ENCODE data around the gene TUBA3E. TPM values are rescaled to one million over a fixed set of nuclear protein-coding genes. Genes with fewer than 3 reads are reported as not detected.
"Not testable (repeated sequence)": the region's sequence is repeated elsewhere in the genome, so short reads cannot be mapped to it uniquely, and the experiment has no call there.

The TUBA3E gene
- total RNA-seq, 1 experiment from 2014 or later = not detected

DNA sequence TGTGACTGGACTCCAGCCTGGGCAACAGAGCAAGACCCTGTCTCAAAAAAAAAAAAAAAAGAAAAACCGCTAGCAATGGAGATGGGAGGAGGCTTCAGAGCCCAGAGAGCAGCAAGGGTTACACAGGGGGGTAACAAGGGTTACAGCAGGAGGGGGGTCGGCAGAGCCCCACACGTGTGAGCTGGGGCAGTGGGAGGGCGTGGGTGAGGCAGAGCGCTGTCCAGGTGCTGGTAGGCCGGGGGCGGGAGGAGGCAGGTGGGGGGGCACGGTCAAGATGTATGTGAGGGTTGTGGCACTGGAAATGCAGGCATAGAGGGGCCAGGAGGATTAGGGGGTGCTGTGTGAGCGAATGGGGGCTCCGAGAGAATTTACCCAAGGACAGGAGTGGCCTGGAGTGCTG lies 12.8 kb downstream of the TUBA3E start:
- Histone ChIP-seq H3K4me3 (ENCODE audit: insufficient read depth, low read depth, low read length) (no peak overlapping the region), H3K36me3 (replicated peaks; ENCODE audit: control insufficient read depth, insufficient read depth, low read length) (no peaks in the 10 kb centered on the region), H3K27me3 (ENCODE audit: control insufficient read depth, insufficient read depth, low read length) (no peaks in the 10 kb centered on the region)
- no peak for DNase-seq

DNA sequence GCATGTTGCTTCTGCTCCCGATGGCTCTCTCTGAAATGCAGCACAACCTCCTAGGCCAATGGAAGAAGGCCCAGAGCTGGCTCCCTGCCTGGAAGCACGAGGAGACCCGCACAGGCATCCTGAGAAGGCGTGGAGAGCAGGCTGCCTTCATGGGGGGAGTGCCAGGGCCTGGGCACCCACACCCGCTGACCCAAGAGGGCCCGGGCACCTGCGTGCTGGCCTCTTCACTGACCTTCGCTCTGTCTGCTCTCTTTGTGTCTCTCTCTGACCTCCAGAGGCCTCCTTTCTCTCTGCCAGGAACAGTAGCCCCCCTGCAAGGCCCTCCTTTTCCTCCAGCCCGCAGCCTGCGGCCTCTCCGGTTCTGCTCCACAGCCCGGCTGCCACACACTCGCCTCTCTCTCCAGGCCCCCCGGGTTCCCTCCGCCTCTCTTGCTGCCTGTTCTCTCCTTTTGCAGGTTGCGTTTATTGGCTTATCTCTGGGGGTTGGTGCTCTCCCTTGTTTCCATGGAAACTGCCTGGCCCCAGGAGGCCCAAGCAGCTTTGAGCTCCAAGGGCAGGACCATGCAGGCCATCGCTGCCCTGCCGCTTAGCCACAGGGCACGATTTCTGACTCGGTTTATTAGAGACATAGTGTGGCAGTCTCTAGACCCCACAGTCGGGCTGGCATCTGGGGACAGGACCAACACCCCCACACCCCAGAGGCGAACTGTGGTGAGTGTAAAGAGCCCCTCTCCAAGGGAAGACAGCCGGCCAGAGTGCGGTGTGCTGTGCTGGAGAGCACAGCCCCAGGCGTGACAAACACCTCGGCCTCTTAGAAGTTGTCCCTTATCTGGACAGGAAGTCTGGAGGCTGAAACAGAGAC lies 14.5 kb downstream of the TUBA3E start:
- H3K27me3 ChIP-seq (ENCODE audit: control insufficient read depth, insufficient read depth, low read length) = no peaks in the 10 kb centered on the region
- H3K36me3 ChIP-seq (replicated peaks; ENCODE audit: control insufficient read depth, insufficient read depth, low read length) = no peaks in the 10 kb centered on the region
- H3K4me3 ChIP-seq (ENCODE audit: insufficient read depth, low read depth, low read length) = no peak overlapping the region
- DNase-seq = no peak

DNA sequence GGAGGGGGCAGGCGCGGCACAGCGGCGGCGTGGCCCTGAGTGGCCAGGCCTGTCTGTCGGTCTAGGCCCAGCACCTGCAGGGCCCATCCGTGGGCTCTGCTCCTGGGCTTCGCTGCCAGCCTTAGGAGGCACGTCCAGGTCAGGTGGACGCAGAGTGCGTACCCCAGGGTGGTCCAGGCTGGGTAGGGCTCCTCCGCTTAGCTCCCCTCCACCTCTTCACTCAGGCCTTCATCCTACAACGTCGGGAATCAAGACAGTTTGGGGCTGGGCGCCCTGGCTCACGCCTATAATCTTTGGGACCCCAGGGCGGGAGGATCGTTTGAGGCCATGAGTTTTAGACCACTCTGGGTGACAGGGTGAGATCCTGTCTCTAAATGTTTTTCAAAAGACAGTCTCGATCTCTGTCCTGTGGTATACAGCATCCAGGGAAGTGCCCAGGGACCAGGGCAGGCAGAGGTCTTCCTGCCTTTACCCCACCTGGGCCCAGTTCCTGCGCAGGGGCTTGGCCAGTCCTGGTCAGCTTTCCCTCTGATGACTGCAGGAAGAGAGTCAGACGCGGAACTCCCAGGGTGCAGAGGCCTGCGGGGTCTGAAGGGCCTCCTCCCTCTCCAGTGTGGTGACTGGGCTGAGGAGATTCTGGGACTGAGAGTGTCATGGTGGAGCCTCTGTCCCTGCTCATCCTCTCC lies 15.3 kb downstream of the TUBA3E start:
- not testable (repeated sequence) for DNase-seq; H3K27me3 ChIP-seq (ENCODE audit: control insufficient read depth, insufficient read depth, low read length); H3K36me3 ChIP-seq (replicated peaks; ENCODE audit: control insufficient read depth, insufficient read depth, low read length)
- peak overlapping the region; percentile 46 for H3K4me3 ChIP-seq (ENCODE audit: insufficient read depth, low read depth, low read length)

DNA sequence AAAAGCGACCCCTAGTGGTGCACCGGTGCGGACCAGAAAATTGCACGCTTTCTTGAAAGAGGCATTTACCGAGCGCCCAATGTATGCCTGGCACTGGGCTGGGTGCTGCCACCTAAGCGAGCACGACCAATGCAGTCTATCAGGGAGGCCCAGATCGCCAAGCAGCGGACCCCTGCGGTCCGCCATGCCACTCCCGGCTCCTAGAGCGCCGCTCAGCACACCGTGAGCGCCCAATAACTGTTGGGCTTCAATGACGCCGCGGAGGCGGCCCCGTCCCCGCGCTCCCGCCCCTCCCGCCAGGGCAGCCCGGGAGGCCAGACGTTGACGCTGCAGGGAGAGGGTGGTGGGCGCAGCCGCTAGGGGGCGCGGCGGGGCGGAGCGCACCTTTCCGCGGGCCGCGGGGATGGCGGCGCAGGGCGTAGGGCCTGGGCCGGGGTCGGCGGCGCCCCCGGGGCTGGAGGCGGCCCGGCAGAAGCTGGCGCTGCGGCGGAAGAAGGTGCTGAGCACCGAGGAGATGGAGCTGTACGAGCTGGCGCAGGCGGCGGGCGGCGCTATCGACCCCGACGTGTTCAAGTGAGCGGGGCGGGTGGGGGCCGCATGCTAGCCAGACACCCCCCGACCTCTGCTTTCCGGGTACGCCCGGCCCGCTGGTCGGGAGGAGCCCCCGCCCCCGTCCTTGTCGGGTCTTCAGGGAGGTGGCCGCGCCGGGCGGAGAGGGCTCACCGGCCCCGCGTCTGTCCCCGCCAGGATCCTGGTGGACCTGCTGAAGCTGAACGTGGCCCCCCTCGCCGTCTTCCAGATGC lies 16.2 kb downstream of the TUBA3E start, which contains the start of gene MZT2B:
MZT2B (plus strand) TSS at position 383 of the 803 bp plus-strand sequence; CDS start at position 404, 21 bp downstream.
- not testable (repeated sequence) for H3K36me3 ChIP-seq (replicated peaks; ENCODE audit: control insufficient read depth, insufficient read depth, low read length); H3K27me3 ChIP-seq (ENCODE audit: control insufficient read depth, insufficient read depth, low read length)
- DNase-seq = peak; percentile 97
- H3K4me3 ChIP-seq (ENCODE audit: insufficient read depth, low read depth, low read length) = peak within 1 kb of the TSS; percentile 95

DNA sequence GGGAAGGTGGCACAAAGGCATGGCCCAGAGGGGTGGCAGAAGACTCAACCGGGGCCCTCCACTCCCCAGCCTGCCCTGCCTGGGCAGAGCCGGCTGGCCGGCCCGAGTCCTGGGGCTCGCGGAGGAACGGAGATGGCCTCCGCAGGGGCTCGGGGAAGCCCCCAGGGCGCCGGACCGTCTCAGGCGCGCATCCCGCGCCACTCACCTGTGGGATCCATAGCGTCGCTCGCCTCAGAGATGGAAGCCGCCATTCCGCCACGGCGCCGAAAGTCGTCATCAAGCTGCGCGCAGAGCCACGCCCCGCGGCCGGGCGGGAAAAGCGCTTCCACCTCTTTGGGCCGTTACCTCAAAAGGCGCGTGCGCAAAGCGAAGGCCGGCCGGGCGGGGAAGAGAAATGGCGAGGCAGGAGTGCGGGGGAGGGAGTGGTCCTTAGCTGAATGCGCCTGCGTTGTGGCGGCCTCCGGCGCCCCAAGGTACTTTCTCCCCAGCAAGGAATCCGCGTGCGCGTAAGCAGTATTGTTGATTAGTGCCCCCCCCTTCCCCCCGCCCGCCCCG lies 16.8 kb downstream of the TUBA3E start, which contains the start of gene SMPD4:
SMPD4 (minus strand) TSS at position 278 of the 555 bp plus-strand sequence. CDS start 5,010 bp downstream, outside the sequence.
- Histone ChIP-seq H3K36me3 (replicated peaks; ENCODE audit: control insufficient read depth, insufficient read depth, low read length) (no peaks in the 10 kb centered on the region; the same call in 1 of the 2 replicates), H3K27me3 (ENCODE audit: control insufficient read depth, insufficient read depth, low read length) (no peaks in the 10 kb centered on the region), H3K4me3 (ENCODE audit: insufficient read depth, low read depth, low read length) (peak within 1 kb of the TSS; percentile 95)
- DNase-seq = peak; percentile 95

DNA sequence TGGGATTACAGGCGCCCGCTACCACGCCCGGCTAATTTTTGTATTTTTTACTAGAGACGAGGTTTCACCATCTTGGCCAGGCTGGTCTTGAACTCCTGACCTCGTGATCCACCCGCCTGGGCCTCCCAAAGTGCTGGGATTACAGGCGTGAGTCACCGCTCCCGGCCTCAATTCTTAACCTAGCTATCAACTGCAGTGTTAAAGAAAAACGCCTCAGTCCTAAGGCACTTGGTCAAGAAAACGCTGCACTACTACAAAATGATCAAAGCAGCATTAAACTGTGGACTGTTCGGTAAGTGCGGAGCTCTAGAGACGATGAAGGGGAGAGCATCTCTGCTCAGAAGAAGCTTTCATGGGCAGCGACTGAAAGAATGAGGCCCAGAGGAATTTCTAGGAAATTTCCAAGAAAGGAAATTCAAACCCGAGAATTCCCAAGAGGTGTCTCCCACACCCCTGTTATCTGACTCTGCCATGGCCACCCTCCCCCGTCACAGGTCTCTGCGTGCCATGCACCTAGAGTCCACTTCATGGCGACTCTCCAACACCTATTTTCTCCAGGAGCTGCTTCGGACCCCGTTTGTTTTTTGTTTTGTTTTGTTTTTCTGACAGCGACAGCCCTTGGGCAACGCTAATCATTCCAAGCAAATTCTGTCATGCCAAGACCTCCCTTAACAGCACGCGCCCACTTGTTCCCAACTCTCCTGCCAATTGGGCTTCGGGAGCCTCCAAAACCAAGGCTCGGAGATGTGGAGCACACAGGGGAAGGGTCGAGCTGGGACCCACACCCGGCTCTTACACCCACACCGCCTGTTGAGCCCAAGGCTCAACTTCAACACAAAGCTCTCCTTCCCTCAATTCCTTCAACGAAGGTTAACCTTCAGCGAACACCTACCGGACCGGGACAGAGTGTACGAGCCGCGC lies 17.6 kb downstream of the TUBA3E start:
- DNase-seq = peak; percentile 22
- peak overlapping the region; percentile 95 for H3K4me3 ChIP-seq (ENCODE audit: insufficient read depth, low read depth, low read length)
- not testable (repeated sequence) for H3K27me3 ChIP-seq (ENCODE audit: control insufficient read depth, insufficient read depth, low read length); H3K36me3 ChIP-seq (replicated peaks; ENCODE audit: control insufficient read depth, insufficient read depth, low read length)

DNA sequence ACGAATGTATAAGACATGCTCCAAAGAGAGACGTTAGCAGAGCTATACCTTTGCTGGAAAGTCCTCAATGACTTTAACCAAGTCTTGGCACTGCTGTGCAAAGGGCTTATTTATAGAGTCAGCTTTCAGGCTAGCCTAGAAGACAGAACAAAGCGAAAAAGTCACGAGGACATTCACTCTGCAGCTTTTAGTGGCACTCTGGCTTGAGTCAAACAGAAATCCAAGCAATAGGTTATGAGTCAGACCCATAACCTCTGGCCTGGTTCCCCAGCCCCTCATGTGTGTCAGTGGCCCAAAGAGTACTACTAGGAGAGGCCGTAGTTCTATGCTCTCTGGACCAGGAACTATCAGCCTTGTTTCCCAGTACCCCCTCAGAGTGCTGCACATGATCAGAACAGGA lies 23.4 kb downstream of the TUBA3E start:
- peaks cover 13% of the 10 kb centered on the region for H3K36me3 ChIP-seq (replicated peaks; ENCODE audit: control insufficient read depth, insufficient read depth, low read length)
- not testable (repeated sequence) for DNase-seq; H3K4me3 ChIP-seq (ENCODE audit: insufficient read depth, low read depth, low read length); H3K27me3 ChIP-seq (ENCODE audit: control insufficient read depth, insufficient read depth, low read length)

GRCh38 chr2:130169896-130170295 lies 28.3 kb downstream of the TUBA3E start:
- H3K36me3 ChIP-seq (replicated peaks; ENCODE audit: control insufficient read depth, insufficient read depth, low read length) = peaks cover 24% of the 10 kb centered on the region
- no peak for DNase-seq
- H3K4me3 ChIP-seq (ENCODE audit: insufficient read depth, low read depth, low read length) = no peak overlapping the region
- H3K27me3 ChIP-seq (ENCODE audit: control insufficient read depth, insufficient read depth, low read length) = no peaks in the 10 kb centered on the region

DNA sequence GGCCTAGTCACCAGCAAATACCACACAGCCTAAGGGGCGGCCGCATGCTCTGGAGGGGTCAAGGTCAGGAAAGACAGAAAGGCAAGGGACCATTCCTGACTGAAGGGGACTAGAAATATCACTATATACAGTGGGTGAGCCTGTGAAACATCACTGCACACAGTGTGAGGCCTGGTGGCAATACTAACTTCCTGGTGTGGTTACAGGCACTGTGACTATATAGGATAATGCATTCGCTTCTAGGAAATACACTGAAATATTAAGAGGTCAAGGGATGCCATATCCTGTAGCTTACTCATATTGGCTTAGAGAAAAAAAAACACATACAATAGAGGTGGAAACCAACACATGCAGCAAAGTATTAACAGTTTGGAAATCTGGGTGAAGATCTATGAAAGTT lies 29.1 kb downstream of the TUBA3E start:
- not testable (repeated sequence) for H3K4me3 ChIP-seq (ENCODE audit: insufficient read depth, low read depth, low read length); DNase-seq; H3K27me3 ChIP-seq (ENCODE audit: control insufficient read depth, insufficient read depth, low read length)
- peaks cover 23% of the 10 kb centered on the region for H3K36me3 ChIP-seq (replicated peaks; ENCODE audit: control insufficient read depth, insufficient read depth, low read length)

- H3K27me3 ChIP-seq (ENCODE audit: control insufficient read depth, insufficient read depth, low read length); DNase-seq; H3K4me3 ChIP-seq (ENCODE audit: insufficient read depth, low read depth, low read length): not testable (repeated sequence)
- H3K36me3 ChIP-seq (replicated peaks; ENCODE audit: control insufficient read depth, insufficient read depth, low read length) = peaks cover 21% of the 10 kb centered on the region
These were observed 31.6 kb downstream of the TUBA3E start for GRCh38 chr2:130166611-130167010.

GRCh38 chr2:130165293-130166016 lies 32.8 kb downstream of the TUBA3E start:
- Histone ChIP-seq H3K4me3 (ENCODE audit: insufficient read depth, low read depth, low read length) (no peak overlapping the region), H3K36me3 (replicated peaks; ENCODE audit: control insufficient read depth, insufficient read depth, low read length) (peaks cover 20% of the 10 kb centered on the region), H3K27me3 (ENCODE audit: control insufficient read depth, insufficient read depth, low read length) (no peaks in the 10 kb centered on the region)
- DNase-seq = no peak

- peak; percentile 13 for DNase-seq
- peaks cover 18% of the 10 kb centered on the region for H3K36me3 ChIP-seq (replicated peaks; ENCODE audit: control insufficient read depth, insufficient read depth, low read length)
- no peaks in the 10 kb centered on the region for H3K27me3 ChIP-seq (ENCODE audit: control insufficient read depth, insufficient read depth, low read length)
- H3K4me3 ChIP-seq (ENCODE audit: insufficient read depth, low read depth, low read length) = no peak overlapping the region
These were observed 35.3 kb downstream of the TUBA3E start for GRCh38 chr2:130162968-130163367.

DNA sequence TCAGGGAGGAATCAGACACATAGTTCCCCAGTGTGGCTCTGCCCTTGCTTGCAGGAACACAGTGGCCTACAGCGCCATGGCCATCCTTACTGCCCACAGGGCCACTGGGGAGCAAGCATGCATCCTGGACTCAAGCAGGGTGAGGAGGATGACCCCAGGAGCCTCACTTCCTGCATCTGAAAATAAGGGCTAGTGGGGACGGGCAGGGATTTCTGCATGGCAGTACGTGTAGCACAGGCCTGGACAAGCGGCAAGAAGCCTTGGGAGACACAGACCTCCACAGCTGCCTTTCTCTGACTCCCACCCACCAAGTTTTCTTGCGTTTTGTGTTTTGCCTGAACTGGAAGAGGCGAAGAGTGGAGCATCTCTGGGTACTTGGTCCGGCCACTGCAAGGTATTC lies 35.8 kb downstream of the TUBA3E start:
- peaks cover 14% of the 10 kb centered on the region for H3K36me3 ChIP-seq (replicated peaks; ENCODE audit: control insufficient read depth, insufficient read depth, low read length)
- H3K4me3 ChIP-seq (ENCODE audit: insufficient read depth, low read depth, low read length); H3K27me3 ChIP-seq (ENCODE audit: control insufficient read depth, insufficient read depth, low read length): not testable (repeated sequence)
- DNase-seq = peak; percentile 8
